Pancreas (tissue), 10 donors: ENCODE results near the gene PNPLA1. TPM values are rescaled to one million over a fixed set of nuclear protein-coding genes. Genes with fewer than 3 reads are reported as not detected.

ENCODE experiments used
- ATAC-seq, 4 donors: fragments of 200-7000 bp; cut with Tn5 transposase; one replicate each; pipeline versions ENCODE4 v1.8.0 to v1.9.1; 2020; ENCODE audit warnings: mild to moderate bottlenecking in 4 of 4, moderate library complexity in 4 of 4
- DNase-seq, 6 donors: peaks; one replicate each; pipeline ENCODE4 v3.0.0-alpha.2; 2020
- FAIRE-seq: peaks from 2 replicates; lab custom pipeline; 2012; peaks lifted over from hg19 to GRCh38; lab: Jason Lieb, UNC
- H3K27ac ChIP-seq, 4 donors: fragments of 200-600 bp; sonication (generic); 1 replicate in 3 of 4; 2 replicates in 1 of 4; pipeline versions ENCODE4 v1.5.0 to v1.8.0; 2020
- H3K27me3 ChIP-seq, 4 donors: fragments of 200-600 bp; one replicate each; pipeline ENCODE4 v1.8.0; 2021
- H3K36me3 ChIP-seq, 3 donors: fragments of 200-600 bp; sonication (generic) in 1 of 3; one replicate each; pipeline versions ENCODE4 v1.5.0 to v1.8.0; 2020 to 2021
- H3K4me1 ChIP-seq, 3 donors: fragments of 200-600 bp; one replicate each; pipeline ENCODE4 v1.8.0; 2021
- H3K4me3 ChIP-seq, 4 donors: fragments of 200-600 bp; sonication (generic) in 2 of 4; one replicate each; pipeline versions ENCODE4 v1.5.0 to v1.8.0; 2020 to 2021
- H3K9me3 ChIP-seq, 4 donors: fragments of 200-600 bp; one replicate each; pipeline ENCODE4 v1.8.0; 2021
- WGBS, 2 donors: extraction: QIAGEN DNeasy Blood & Tissue Kit; methylation state at CpG; one replicate each; pipeline ENCODE4 v1.1.7; 2013; 5-methylcytosine and 5-hydroxymethylcytosine counted together
- intact Hi-C, 3 donors: fragments of 100-400 bp; cut with DNase I; formaldehyde crosslinking; loops; one replicate each; pipeline versions ENCODE4 v1.11.1 to v1.14.2; 2022
- polyA plus RNA-seq, 2 donors: library from polyadenylated mRNA; stranded (reverse); fragments of 200-250 nt; gene quantifications; one replicate each; pipeline ENCODE4 v1.2.3, GENCODE V29; 2013
- total RNA-seq, 6 donors: library from RNA; stranded (reverse); fragmentation: NEBNext Ultra II Directional in 4 of 6; extraction: Animal tissue kit (Norgen Biotek cat#: 25700) in 4 of 6; gene quantifications; one replicate each; pipeline versions ENCODE4 v1.2.1 to v1.2.4, GENCODE V29; 2021 to 2023
- TF ChIP-seq, protein P1 (sequence below), 4 donors: fragments of 200-600 bp; sonication (generic) in 3 of 4; IDR thresholded peaks; one replicate each; pipeline versions ENCODE4 v1.5.0 to v1.8.0; 2021; ENCODE audit warnings: antibody characterized with exemption in 4 of 4
- donor health status: healthy with polysubstance abuse.
- donor health status: DM: no; HTN: no; CAD: no; lungs with moderate emphysema.
- donor health status: DM: no; HTN: no; CAD: no.
- donor health status: control.
- donor health status: control.
- donor health status: Bipolar disorder and iron deficiency.
- donor health status: DM: yes; HTN: yes; CAD: no.
- donor health status: DM: no; HTN: no; CAD: no.
- donor health status: DM: no; HTN: no; CAD: no.
- donor health status: DM: yes; HTN: yes; CAD: no.

PNPLA1 gene
- total and polyA plus RNA-seq, 8 donors: 0.12 TPM; not detected in 7

GRCh38 chr6:36319436-36319762 is 49.5 kb downstream of the PNPLA1 start:
- ATAC-seq: peak in 3 of 4 donors; percentile 3 to 37 (median 5)
- peaks cover 0 to 7% (median 0%) of the 10 kb centered on the region in 3 donors for H3K4me1 ChIP-seq
- H3K27me3 ChIP-seq: no peaks in the 10 kb centered on the region
- no peak overlapping the region for H3K4me3 ChIP-seq
- no peaks in the 10 kb centered on the region for H3K36me3 ChIP-seq
- WGBS, 2 donors: 82 to 88% methylated on average over 9 of the region's 9 CpGs
- FAIRE-seq: no peak
- H3K9me3 ChIP-seq: no peaks in the 10 kb centered on the region
- TF ChIP-seq, protein P1, sequence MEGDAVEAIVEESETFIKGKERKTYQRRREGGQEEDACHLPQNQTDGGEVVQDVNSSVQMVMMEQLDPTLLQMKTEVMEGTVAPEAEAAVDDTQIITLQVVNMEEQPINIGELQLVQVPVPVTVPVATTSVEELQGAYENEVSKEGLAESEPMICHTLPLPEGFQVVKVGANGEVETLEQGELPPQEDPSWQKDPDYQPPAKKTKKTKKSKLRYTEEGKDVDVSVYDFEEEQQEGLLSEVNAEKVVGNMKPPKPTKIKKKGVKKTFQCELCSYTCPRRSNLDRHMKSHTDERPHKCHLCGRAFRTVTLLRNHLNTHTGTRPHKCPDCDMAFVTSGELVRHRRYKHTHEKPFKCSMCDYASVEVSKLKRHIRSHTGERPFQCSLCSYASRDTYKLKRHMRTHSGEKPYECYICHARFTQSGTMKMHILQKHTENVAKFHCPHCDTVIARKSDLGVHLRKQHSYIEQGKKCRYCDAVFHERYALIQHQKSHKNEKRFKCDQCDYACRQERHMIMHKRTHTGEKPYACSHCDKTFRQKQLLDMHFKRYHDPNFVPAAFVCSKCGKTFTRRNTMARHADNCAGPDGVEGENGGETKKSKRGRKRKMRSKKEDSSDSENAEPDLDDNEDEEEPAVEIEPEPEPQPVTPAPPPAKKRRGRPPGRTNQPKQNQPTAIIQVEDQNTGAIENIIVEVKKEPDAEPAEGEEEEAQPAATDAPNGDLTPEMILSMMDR (IDR thresholded peaks at IDR 0.05): no peak
- H3K27ac ChIP-seq: peak overlapping the region in 1 of 4 donors; percentile 5
- DNase-seq: no peak
- intact Hi-C loops: no loop called here

GRCh38 chr6:36319821-36320220 is 50.0 kb downstream of the PNPLA1 start:
- Histone ChIP-seq H3K4me3 (no peak overlapping the region), H3K27ac (no peak overlapping the region), H3K4me1 (peaks cover 0 to 7% (median 0%) of the 10 kb centered on the region in 3 donors), H3K36me3 (no peaks in the 10 kb centered on the region), H3K27me3 (no peaks in the 10 kb centered on the region), H3K9me3 (no peaks in the 10 kb centered on the region)
- WGBS, 2 donors: 87% methylated on average over 2 of the region's 2 CpGs
- ATAC-seq: no peak
- no peak for DNase-seq
- intact Hi-C loops: no loop called here
- no peak for FAIRE-seq
- TF ChIP-seq, protein P1 (IDR thresholded peaks at IDR 0.05): no peak

GRCh38 chr6:36320475-36320874 is 50.6 kb downstream of the PNPLA1 start:
- Histone ChIP-seq H3K27ac (no peak overlapping the region), H3K4me1 (peaks cover 0 to 7% (median 0%) of the 10 kb centered on the region in 3 donors), H3K4me3 (no peak overlapping the region), H3K9me3 (no peaks in the 10 kb centered on the region), H3K36me3 (no peaks in the 10 kb centered on the region), H3K27me3 (no peaks in the 10 kb centered on the region)
- no peak for FAIRE-seq
- no peak for ATAC-seq
- DNase-seq: no peak
- intact Hi-C loops: no loop called here
- WGBS, 2 donors: 90 to 92% methylated on average over 11 of the region's 11 CpGs
- TF ChIP-seq, protein P1 (IDR thresholded peaks at IDR 0.05): no peak

DNA sequence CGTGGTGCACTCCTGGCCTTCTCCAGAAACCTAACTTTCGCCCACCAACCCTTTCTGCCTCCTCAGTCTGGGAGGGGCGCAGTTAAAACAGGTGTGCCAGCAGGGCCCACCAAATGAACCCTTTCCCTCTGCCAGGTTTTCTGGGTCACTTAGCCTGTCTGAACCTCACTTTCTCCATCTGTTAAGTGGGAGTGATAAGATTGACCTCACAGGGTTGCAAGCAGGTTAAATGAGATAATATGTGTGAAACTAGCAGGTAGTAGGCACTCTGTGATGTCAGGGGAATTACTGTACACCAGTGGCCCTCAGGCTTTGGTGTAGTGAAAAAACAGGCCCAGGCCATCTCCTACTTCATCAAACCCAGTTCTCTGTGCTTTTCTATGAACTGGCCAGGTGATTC is 52.7 kb downstream of the PNPLA1 start:
- H3K27ac ChIP-seq: no peak overlapping the region
- H3K36me3 ChIP-seq: no peaks in the 10 kb centered on the region
- H3K27me3 ChIP-seq: no peaks in the 10 kb centered on the region
- intact Hi-C loops: no loop called here
- H3K4me3 ChIP-seq: no peak overlapping the region
- FAIRE-seq (no peak), DNase-seq (no peak), ATAC-seq (no peak)
- TF ChIP-seq, protein P1 (IDR thresholded peaks at IDR 0.05): no peak
- 77 to 79% methylated on average over 3 of the region's 3 CpGs for WGBS, 2 donors
- peaks cover 0 to 7% (median 0%) of the 10 kb centered on the region in 3 donors for H3K4me1 ChIP-seq
- no peaks in the 10 kb centered on the region for H3K9me3 ChIP-seq

DNA sequence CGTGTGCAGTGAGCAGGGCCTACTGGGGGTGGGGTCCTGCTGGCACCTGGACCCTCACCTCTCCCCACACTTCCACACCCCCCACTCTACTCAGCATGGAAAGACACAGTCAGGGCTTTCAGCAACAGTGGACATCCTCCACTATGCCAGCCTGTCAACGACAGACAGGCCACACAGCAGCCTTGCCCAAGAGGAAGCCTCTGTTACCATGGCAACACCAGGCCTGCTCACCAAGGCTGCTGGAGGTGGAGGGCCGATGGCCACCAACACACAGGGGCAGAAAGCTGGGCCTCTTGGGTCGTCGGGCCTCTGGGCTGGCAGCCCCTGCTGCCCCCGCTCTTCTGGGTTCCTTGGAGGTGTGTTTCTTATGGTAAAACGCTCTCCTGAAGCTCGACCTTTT is 53.2 kb downstream of the PNPLA1 start:
- ATAC-seq (peak in 1 of 4 donors; percentile 7), FAIRE-seq (no peak), DNase-seq (no peak)
- Histone ChIP-seq H3K4me1 (peaks cover 0 to 7% (median 0%) of the 10 kb centered on the region in 3 donors), H3K9me3 (no peaks in the 10 kb centered on the region), H3K27ac (no peak overlapping the region), H3K4me3 (no peak overlapping the region), H3K36me3 (no peaks in the 10 kb centered on the region), H3K27me3 (no peaks in the 10 kb centered on the region)
- 77 to 80% methylated on average over 8 of the region's 8 CpGs for WGBS, 2 donors
- intact Hi-C loops: no loop called here
- TF ChIP-seq, protein P1 (IDR thresholded peaks at IDR 0.05): no peak
